NCI-H1694 treated with DMSO at 0.1 percent for 48 hours (cell line): ENCODE data around the gene SHANK1.
A peak's percentile ranks its signal among the peaks of the same experiment; 100 is the strongest.

Experiments used
- DNase-seq: peaks from one replicate; lab custom pipeline; 2025; lab: John Stamatoyannopoulos, UW

SHANK1 gene

GRCh38 chr19:50686310-50687032 is 33.1 kb downstream of the SHANK1 start:
- no peak for DNase-seq

- DNase-seq = peak; percentile 31
Observed at GRCh38 chr19:50679177-50680125, 40.2 kb downstream of the SHANK1 start.

GRCh38 chr19:50678323-50678722 is 41.3 kb downstream of the SHANK1 start:
- no peak for DNase-seq

- DNase-seq = no peak
Observed at GRCh38 chr19:50677636-50678035, 42.0 kb downstream of the SHANK1 start.

GRCh38 chr19:50676625-50677197 is 42.9 kb downstream of the SHANK1 start:
- DNase-seq = no peak

GRCh38 chr19:50673118-50673517 is 46.5 kb downstream of the SHANK1 start:
- no peak for DNase-seq

- DNase-seq = no peak
Observed at GRCh38 chr19:50670102-50670380, 49.6 kb downstream of the SHANK1 start.

- DNase-seq = no peak
Observed at GRCh38 chr19:50669302-50670101, 50.1 kb downstream of the SHANK1 start.

- DNase-seq = no peak
Observed at GRCh38 chr19:50668879-50669278, 50.7 kb downstream of the SHANK1 start.

- no peak for DNase-seq
Observed at GRCh38 chr19:50668416-50668815, 51.2 kb downstream of the SHANK1 start.

- no peak for DNase-seq
Observed at GRCh38 chr19:50667759-50668231, 51.8 kb downstream of the SHANK1 start.

GRCh38 chr19:50667177-50667758 is 52.3 kb downstream of the SHANK1 start:
- DNase-seq = no peak

- no peak for DNase-seq
Observed at GRCh38 chr19:50666346-50667176, 53.0 kb downstream of the SHANK1 start.

GRCh38 chr19:50664204-50664603 is 55.4 kb downstream of the SHANK1 start:
- DNase-seq = no peak

GRCh38 chr19:50663482-50663790 is 56.2 kb downstream of the SHANK1 start:
- DNase-seq = no peak

- no peak for DNase-seq
Observed at GRCh38 chr19:50662651-50663481, 56.7 kb downstream of the SHANK1 start.

- DNase-seq = no peak
Observed at GRCh38 chr19:50661766-50662650, 57.6 kb downstream of the SHANK1 start.

- no peak for DNase-seq
Observed at GRCh38 chr19:50661023-50661422, 58.6 kb downstream of the SHANK1 start.

- no peak for DNase-seq
Observed at GRCh38 chr19:50660088-50660366, 59.6 kb downstream of the SHANK1 start.
